Measurements from ENCODE around the gene LAMA3.

Gene LAMA3

DNA sequence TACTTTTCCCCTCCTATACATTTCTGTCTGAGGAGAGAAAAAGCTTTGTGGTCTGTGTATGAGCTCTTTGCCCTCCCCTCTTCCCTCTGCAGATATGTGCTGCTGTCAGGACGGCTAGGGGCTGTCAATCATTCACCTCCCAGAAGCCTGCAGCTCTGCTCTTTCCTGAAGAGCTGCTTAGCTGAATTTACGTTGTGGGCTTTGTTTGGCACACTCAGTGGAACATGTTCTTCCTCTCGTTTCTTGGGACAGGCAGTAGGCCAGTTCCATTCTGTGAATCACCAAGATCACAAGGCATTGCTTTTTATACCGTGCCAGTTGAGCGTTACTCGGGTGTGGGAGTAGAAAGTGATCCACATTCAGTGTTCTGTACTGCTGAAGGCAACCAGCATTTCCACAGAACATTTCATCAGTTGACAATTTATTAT, 136.7 kb downstream of the LAMA3 start:
- peaks cover 0 to 4% of the 10 kb centered on the region in 2 donors for H3K4me1 ChIP-seq (ENCODE audit: control insufficient read depth in 2 of 2, insufficient read depth in 2 of 2, low read length in 2 of 2)
- no peak overlapping the region for H3K27ac ChIP-seq (ENCODE audit: low read depth in 2 of 2, low read length in 2 of 2)
- H3K27me3 ChIP-seq (ENCODE audit: control insufficient read depth in 2 of 2, insufficient read depth in 2 of 2, low read length in 2 of 2): no peaks in the 10 kb centered on the region

GRCh38 chr18:23826850-23827620, 137.8 kb downstream of the LAMA3 start:
- H3K27ac ChIP-seq (ENCODE audit: low read depth in 2 of 2, low read length in 2 of 2): no peak overlapping the region
- no peak overlapping the region for H3K4me3 ChIP-seq (ENCODE audit: low read length in 2 of 2)
- H3K4me1 ChIP-seq (ENCODE audit: control insufficient read depth in 2 of 2, insufficient read depth in 2 of 2, low read length in 2 of 2): peaks cover 0 to 4% of the 10 kb centered on the region in 2 donors
- H3K9me3 ChIP-seq (ENCODE audit: control insufficient read depth in 2 of 2, low read length in 2 of 2): no peaks in the 10 kb centered on the region
- no peak overlapping the region for H3K9ac ChIP-seq (ENCODE audit: low read depth in 1 of 2, low read length in 2 of 2)
- H3K27me3 ChIP-seq (ENCODE audit: control insufficient read depth in 2 of 2, insufficient read depth in 2 of 2, low read length in 2 of 2): no peaks in the 10 kb centered on the region
- no peaks in the 10 kb centered on the region for H3K36me3 ChIP-seq (ENCODE audit: control insufficient read depth in 2 of 2, insufficient read depth in 2 of 2, low read length in 2 of 2)

More for the DNA sequence above, 136.7 kb downstream of the LAMA3 start:
- Histone ChIP-seq H3K9me3 (ENCODE audit: control insufficient read depth in 2 of 2, low read length in 2 of 2) (no peaks in the 10 kb centered on the region), H3K4me3 (ENCODE audit: low read length in 2 of 2) (no peak overlapping the region), H3K9ac (ENCODE audit: low read depth in 1 of 2, low read length in 2 of 2) (no peak overlapping the region), H3K36me3 (ENCODE audit: control insufficient read depth in 2 of 2, insufficient read depth in 2 of 2, low read length in 2 of 2) (no peaks in the 10 kb centered on the region)

- H3K4me3 ChIP-seq (ENCODE audit: low read length in 2 of 2): no peak overlapping the region
- H3K9me3 ChIP-seq (ENCODE audit: control insufficient read depth in 2 of 2, low read length in 2 of 2): no peaks in the 10 kb centered on the region
- H3K36me3 ChIP-seq (ENCODE audit: control insufficient read depth in 2 of 2, insufficient read depth in 2 of 2, low read length in 2 of 2): no peaks in the 10 kb centered on the region
- H3K27ac ChIP-seq (ENCODE audit: low read depth in 2 of 2, low read length in 2 of 2): no peak overlapping the region
- peaks cover 0 to 4% of the 10 kb centered on the region in 2 donors for H3K4me1 ChIP-seq (ENCODE audit: control insufficient read depth in 2 of 2, insufficient read depth in 2 of 2, low read length in 2 of 2)
- H3K9ac ChIP-seq (ENCODE audit: low read depth in 1 of 2, low read length in 2 of 2): no peak overlapping the region
- H3K27me3 ChIP-seq (ENCODE audit: control insufficient read depth in 2 of 2, insufficient read depth in 2 of 2, low read length in 2 of 2): no peaks in the 10 kb centered on the region
These were observed 138.4 kb downstream of the LAMA3 start for GRCh38 chr18:23827681-23828080.

GRCh38 chr18:23828426-23828825, 139.2 kb downstream of the LAMA3 start:
- Histone ChIP-seq H3K4me1 (ENCODE audit: control insufficient read depth in 2 of 2, insufficient read depth in 2 of 2, low read length in 2 of 2) (peaks cover 0 to 4% of the 10 kb centered on the region in 2 donors), H3K27me3 (ENCODE audit: control insufficient read depth in 2 of 2, insufficient read depth in 2 of 2, low read length in 2 of 2) (no peaks in the 10 kb centered on the region), H3K4me3 (ENCODE audit: low read length in 2 of 2) (no peak overlapping the region), H3K27ac (ENCODE audit: low read depth in 2 of 2, low read length in 2 of 2) (no peak overlapping the region), H3K36me3 (ENCODE audit: control insufficient read depth in 2 of 2, insufficient read depth in 2 of 2, low read length in 2 of 2) (no peaks in the 10 kb centered on the region), H3K9me3 (ENCODE audit: control insufficient read depth in 2 of 2, low read length in 2 of 2) (no peaks in the 10 kb centered on the region), H3K9ac (ENCODE audit: low read depth in 1 of 2, low read length in 2 of 2) (no peak overlapping the region)

- H3K4me3 ChIP-seq (ENCODE audit: low read length in 2 of 2): no peak overlapping the region
- no peaks in the 10 kb centered on the region for H3K9me3 ChIP-seq (ENCODE audit: control insufficient read depth in 2 of 2, low read length in 2 of 2)
- no peaks in the 10 kb centered on the region for H3K36me3 ChIP-seq (ENCODE audit: control insufficient read depth in 2 of 2, insufficient read depth in 2 of 2, low read length in 2 of 2)
- H3K4me1 ChIP-seq (ENCODE audit: control insufficient read depth in 2 of 2, insufficient read depth in 2 of 2, low read length in 2 of 2): no peaks in the 10 kb centered on the region
- no peak overlapping the region for H3K9ac ChIP-seq (ENCODE audit: low read depth in 1 of 2, low read length in 2 of 2)
- H3K27ac ChIP-seq (ENCODE audit: low read depth in 2 of 2, low read length in 2 of 2): no peak overlapping the region
- no peaks in the 10 kb centered on the region for H3K27me3 ChIP-seq (ENCODE audit: control insufficient read depth in 2 of 2, insufficient read depth in 2 of 2, low read length in 2 of 2)
These were observed 143.7 kb downstream of the LAMA3 start for GRCh38 chr18:23832911-23833310.

DNA sequence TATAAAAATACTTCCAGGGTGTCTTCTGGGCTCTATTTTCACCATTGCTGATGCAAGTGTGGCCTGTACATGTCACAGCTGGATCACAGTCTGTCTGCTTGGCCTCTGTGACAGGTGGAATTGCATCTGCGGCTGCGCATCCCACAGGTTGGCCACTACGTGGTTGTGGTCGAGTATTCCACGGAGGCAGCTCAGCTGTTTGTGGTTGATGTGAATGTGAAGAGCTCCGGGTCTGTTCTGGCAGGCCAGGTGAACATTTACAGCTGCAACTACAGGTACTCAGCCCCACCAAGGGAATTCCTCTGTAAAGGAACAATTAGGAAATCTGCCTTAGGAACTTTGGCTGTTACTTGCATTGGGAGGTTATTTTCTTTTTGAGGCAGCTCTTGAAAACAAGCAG, 144.5 kb downstream of the LAMA3 start:
- no peaks in the 10 kb centered on the region for H3K4me1 ChIP-seq (ENCODE audit: control insufficient read depth in 2 of 2, insufficient read depth in 2 of 2, low read length in 2 of 2)
- H3K9me3 ChIP-seq (ENCODE audit: control insufficient read depth in 2 of 2, low read length in 2 of 2): no peaks in the 10 kb centered on the region
- H3K27me3 ChIP-seq (ENCODE audit: control insufficient read depth in 2 of 2, insufficient read depth in 2 of 2, low read length in 2 of 2): no peaks in the 10 kb centered on the region
- H3K4me3 ChIP-seq (ENCODE audit: low read length in 2 of 2): no peak overlapping the region
- no peak overlapping the region for H3K27ac ChIP-seq (ENCODE audit: low read depth in 2 of 2, low read length in 2 of 2)
- no peaks in the 10 kb centered on the region for H3K36me3 ChIP-seq (ENCODE audit: control insufficient read depth in 2 of 2, insufficient read depth in 2 of 2, low read length in 2 of 2)
- H3K9ac ChIP-seq (ENCODE audit: low read depth in 1 of 2, low read length in 2 of 2): no peak overlapping the region

GRCh38 chr18:23835091-23835490, 145.8 kb downstream of the LAMA3 start:
- no peaks in the 10 kb centered on the region for H3K36me3 ChIP-seq (ENCODE audit: control insufficient read depth in 2 of 2, insufficient read depth in 2 of 2, low read length in 2 of 2)
- no peak overlapping the region for H3K9ac ChIP-seq (ENCODE audit: low read depth in 1 of 2, low read length in 2 of 2)
- no peak overlapping the region for H3K4me3 ChIP-seq (ENCODE audit: low read length in 2 of 2)
- no peaks in the 10 kb centered on the region for H3K4me1 ChIP-seq (ENCODE audit: control insufficient read depth in 2 of 2, insufficient read depth in 2 of 2, low read length in 2 of 2)
- H3K27ac ChIP-seq (ENCODE audit: low read depth in 2 of 2, low read length in 2 of 2): no peak overlapping the region
- no peaks in the 10 kb centered on the region for H3K27me3 ChIP-seq (ENCODE audit: control insufficient read depth in 2 of 2, insufficient read depth in 2 of 2, low read length in 2 of 2)
- no peaks in the 10 kb centered on the region for H3K9me3 ChIP-seq (ENCODE audit: control insufficient read depth in 2 of 2, low read length in 2 of 2)

DNA sequence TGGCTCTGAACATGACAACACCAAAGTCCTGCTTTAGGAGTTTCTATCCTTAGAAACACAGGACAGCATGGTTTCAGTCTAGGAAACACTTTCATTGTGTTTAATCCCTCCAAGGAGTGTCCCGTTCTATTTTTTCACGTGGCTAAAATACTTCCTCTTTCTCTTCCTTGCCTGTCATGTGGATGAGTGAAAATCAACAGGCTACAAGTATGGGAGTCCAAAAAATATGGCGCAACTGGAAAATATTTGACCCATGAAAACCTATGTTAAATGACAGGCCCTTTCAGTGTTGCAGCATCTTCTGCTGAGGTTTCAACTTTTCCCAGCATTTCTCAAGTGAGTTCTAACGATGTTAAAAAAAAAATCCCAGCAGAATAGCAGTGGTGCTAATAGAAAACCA, 146.3 kb downstream of the LAMA3 start:
- no peaks in the 10 kb centered on the region for H3K27me3 ChIP-seq (ENCODE audit: control insufficient read depth in 2 of 2, insufficient read depth in 2 of 2, low read length in 2 of 2)
- no peaks in the 10 kb centered on the region for H3K9me3 ChIP-seq (ENCODE audit: control insufficient read depth in 2 of 2, low read length in 2 of 2)
- no peak overlapping the region for H3K4me3 ChIP-seq (ENCODE audit: low read length in 2 of 2)
- H3K9ac ChIP-seq (ENCODE audit: low read depth in 1 of 2, low read length in 2 of 2): no peak overlapping the region
- no peaks in the 10 kb centered on the region for H3K36me3 ChIP-seq (ENCODE audit: control insufficient read depth in 2 of 2, insufficient read depth in 2 of 2, low read length in 2 of 2)
- H3K4me1 ChIP-seq (ENCODE audit: control insufficient read depth in 2 of 2, insufficient read depth in 2 of 2, low read length in 2 of 2): no peaks in the 10 kb centered on the region
- H3K27ac ChIP-seq (ENCODE audit: low read depth in 2 of 2, low read length in 2 of 2): no peak overlapping the region

DNA sequence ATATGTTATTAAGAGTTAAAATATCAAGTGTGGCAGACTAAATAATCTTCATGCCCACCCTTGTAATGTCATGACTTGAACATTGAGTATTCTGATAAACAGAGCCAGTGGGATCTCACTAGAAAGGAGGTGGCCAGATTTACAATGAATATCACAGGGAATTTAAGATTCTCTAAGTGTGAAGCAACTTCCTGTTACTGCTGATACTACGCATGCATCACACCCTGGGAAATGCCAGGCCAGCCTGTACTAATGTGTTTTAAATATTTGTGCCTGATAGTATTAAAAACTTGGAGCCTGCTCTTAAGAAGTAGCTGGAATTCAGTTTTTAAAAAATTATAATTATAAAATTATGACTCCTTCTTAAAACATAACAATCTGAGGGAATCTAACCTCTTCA, 148.3 kb downstream of the LAMA3 start:
- no peak overlapping the region for H3K27ac ChIP-seq (ENCODE audit: low read depth in 2 of 2, low read length in 2 of 2)
- no peak overlapping the region for H3K4me3 ChIP-seq (ENCODE audit: low read length in 2 of 2)

DNA sequence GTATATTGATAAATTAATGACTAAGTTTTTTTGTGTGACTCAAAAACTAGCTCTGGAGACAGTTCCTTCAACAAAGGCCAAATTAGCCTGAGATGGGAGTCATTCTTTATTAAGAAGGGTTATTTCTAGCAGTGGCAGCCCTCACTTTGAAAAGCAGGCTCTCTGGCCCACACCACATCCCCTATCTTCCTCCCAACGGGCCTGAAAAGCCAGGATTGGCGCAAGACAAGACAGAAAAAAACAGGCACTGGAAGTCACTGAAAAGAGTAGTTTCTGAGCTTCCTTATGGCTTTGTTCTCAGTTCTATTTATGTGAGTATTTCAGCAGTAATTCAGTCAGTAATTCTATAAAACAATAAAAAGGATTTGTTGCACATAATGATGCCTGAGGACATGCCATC, 149.0 kb downstream of the LAMA3 start:
- no peaks in the 10 kb centered on the region for H3K9me3 ChIP-seq (ENCODE audit: control insufficient read depth in 2 of 2, low read length in 2 of 2)
- no peaks in the 10 kb centered on the region for H3K36me3 ChIP-seq (ENCODE audit: control insufficient read depth in 2 of 2, insufficient read depth in 2 of 2, low read length in 2 of 2)
- no peak overlapping the region for H3K4me3 ChIP-seq (ENCODE audit: low read length in 2 of 2)
- H3K9ac ChIP-seq (ENCODE audit: low read depth in 1 of 2, low read length in 2 of 2): no peak overlapping the region
- H3K4me1 ChIP-seq (ENCODE audit: control insufficient read depth in 2 of 2, insufficient read depth in 2 of 2, low read length in 2 of 2): no peaks in the 10 kb centered on the region
- no peaks in the 10 kb centered on the region for H3K27me3 ChIP-seq (ENCODE audit: control insufficient read depth in 2 of 2, insufficient read depth in 2 of 2, low read length in 2 of 2)
- no peak overlapping the region for H3K27ac ChIP-seq (ENCODE audit: low read depth in 2 of 2, low read length in 2 of 2)

More for the DNA sequence above, 148.3 kb downstream of the LAMA3 start:
- Histone ChIP-seq H3K27me3 (ENCODE audit: control insufficient read depth in 2 of 2, insufficient read depth in 2 of 2, low read length in 2 of 2) (no peaks in the 10 kb centered on the region), H3K9me3 (ENCODE audit: control insufficient read depth in 2 of 2, low read length in 2 of 2) (no peaks in the 10 kb centered on the region), H3K4me1 (ENCODE audit: control insufficient read depth in 2 of 2, insufficient read depth in 2 of 2, low read length in 2 of 2) (no peaks in the 10 kb centered on the region), H3K9ac (ENCODE audit: low read depth in 1 of 2, low read length in 2 of 2) (no peak overlapping the region), H3K36me3 (ENCODE audit: control insufficient read depth in 2 of 2, insufficient read depth in 2 of 2, low read length in 2 of 2) (no peaks in the 10 kb centered on the region)
